HEK293 (cell line): ENCODE results near the gene RINL.

Experiments used
- CTCF ChIA-PET: fragments of 350-600 bp; formaldehyde crosslinking; extraction: SDS; loops from one replicate; lab custom pipeline; 2021; ENCODE audit warnings: antibody characterized with exemption; lab: Yijun Ruan, JAX
- POLR2A ChIA-PET: fragments of 300-600 bp; formaldehyde crosslinking; extraction: SDS; loops from one replicate; lab custom pipeline; 2020; ENCODE audit warnings: antibody characterized with exemption, inconsistent platforms; lab: Yijun Ruan, JAX
- H3K27ac ChIP-seq: fragments of 200-500 bp; sonication (Bioruptor generic); 2 replicates; pipeline ENCODE4 v1.5.1; 2014; ENCODE audit warnings: low read depth, low read length, control low read depth, inconsistent platforms; ENCODE audit errors: extremely low read depth
- H3K36me3 ChIP-seq, 2 experiments: fragments of 200-500 bp in 1 of 2; sonication (Bioruptor generic) in 1 of 2; 1 replicate in 1 of 2; 2 replicates in 1 of 2; pipeline ENCODE4 v1.5.1; 2014 to 2017; ENCODE audit warnings: inconsistent platforms in 2 of 2, low read length in 2 of 2; ENCODE audit not compliant: control insufficient read depth in 2 of 2, insufficient read depth in 1 of 2
- H3K4me1 ChIP-seq: fragments of 200-500 bp; sonication (Bioruptor generic); 2 replicates; pipeline ENCODE4 v1.5.1; 2014; ENCODE audit warnings: mild to moderate bottlenecking, low read length, inconsistent platforms; ENCODE audit not compliant: control insufficient read depth, insufficient read depth
- H3K4me3 ChIP-seq: 2 replicates; pipeline ENCODE4 v1.5.1; 2011; ENCODE audit warnings: low read depth, mild to moderate bottlenecking, control low read depth, low read length, moderate library complexity
- H3K9me3 ChIP-seq: fragments of 200-500 bp; sonication (Bioruptor generic); 2 replicates; pipeline ENCODE4 v1.5.1; 2014; ENCODE audit warnings: low read depth, low read length, inconsistent platforms; ENCODE audit not compliant: control insufficient read depth, insufficient read depth
- BCL11A ChIP-seq: fragments of 450-650 bp; formaldehyde crosslinking; IDR thresholded peaks from 2 replicates; pipeline ENCODE4 v1.5.1; 2016; ENCODE audit warnings: low read depth, missing biosample characterization, missing genetic modification characterization
- BCL11B ChIP-seq: fragments of 450-650 bp; formaldehyde crosslinking; IDR thresholded peaks from 2 replicates; pipeline ENCODE4 v1.5.1; 2016; ENCODE audit warnings: low read depth, missing biosample characterization, missing genetic modification characterization
- GLIS1 ChIP-seq: fragments of 450-650 bp; formaldehyde crosslinking; IDR thresholded peaks from 2 replicates; pipeline ENCODE4 v1.5.1; 2016; ENCODE audit warnings: missing biosample characterization, missing genetic modification characterization
- PRDM4 ChIP-seq: fragments of 450-650 bp; formaldehyde crosslinking; IDR thresholded peaks from 2 replicates; pipeline ENCODE4 v1.5.1; 2017; ENCODE audit warnings: missing biosample characterization, missing genetic modification characterization
- TCF7L2 ChIP-seq: IDR thresholded peaks from 2 replicates; pipeline ENCODE4 v1.6.1; 2011; ENCODE audit warnings: low read depth, mild to moderate bottlenecking, inconsistent platforms, low read length, moderate library complexity, borderline replicate concordance
- ZBTB1 ChIP-seq: fragments of 450-650 bp; formaldehyde crosslinking; IDR thresholded peaks from 2 replicates; pipeline ENCODE4 v1.5.1; 2016; ENCODE audit warnings: missing biosample characterization, missing genetic modification characterization
- ZBTB21 ChIP-seq: fragments of 450-650 bp; formaldehyde crosslinking; IDR thresholded peaks from 2 replicates; pipeline ENCODE4 v1.5.1; 2017; ENCODE audit warnings: missing biosample characterization, missing genetic modification characterization
- ZBTB48 ChIP-seq: fragments of 450-650 bp; formaldehyde crosslinking; IDR thresholded peaks from 2 replicates; pipeline ENCODE4 v1.5.1; 2016; ENCODE audit warnings: missing biosample characterization, missing genetic modification characterization
- ZFP37 ChIP-seq: fragments of 450-650 bp; formaldehyde crosslinking; IDR thresholded peaks from 2 replicates; pipeline ENCODE4 v1.5.1; 2016; ENCODE audit warnings: missing biosample characterization, missing genetic modification characterization
- ZNF112 ChIP-seq: fragments of 450-650 bp; formaldehyde crosslinking; IDR thresholded peaks from 2 replicates; pipeline ENCODE4 v1.5.0; 2017; ENCODE audit warnings: missing biosample characterization, missing genetic modification characterization
- ZNF138 ChIP-seq: fragments of 450-650 bp; formaldehyde crosslinking; IDR thresholded peaks from 2 replicates; pipeline ENCODE4 v1.5.1; 2016; ENCODE audit warnings: missing biosample characterization, missing genetic modification characterization, borderline replicate concordance
- ZNF2 ChIP-seq: fragments of 450-650 bp; formaldehyde crosslinking; IDR thresholded peaks from 2 replicates; pipeline ENCODE4 v1.5.1; 2016; ENCODE audit warnings: missing biosample characterization, missing genetic modification characterization
- ZNF23 ChIP-seq: fragments of 450-650 bp; formaldehyde crosslinking; IDR thresholded peaks from 2 replicates; pipeline ENCODE4 v1.5.1; 2016; ENCODE audit warnings: missing biosample characterization, missing genetic modification characterization, borderline replicate concordance
- ZNF274 ChIP-seq, 2 experiments: fragments of 200-500 bp in 1 of 2; fragments of 450-650 bp in 1 of 2; sonication (Bioruptor generic) in 1 of 2; formaldehyde crosslinking in 1 of 2; IDR thresholded peaks; 2 replicates each; pipeline versions ENCODE4 v1.5.1 to v1.6.1; 2014 to 2016; ENCODE audit warnings: borderline replicate concordance in 1 of 2, inconsistent platforms in 1 of 2, low read length in 1 of 2, missing biosample characterization in 1 of 2, missing genetic modification characterization in 1 of 2
- ZNF324 ChIP-seq: fragments of 450-650 bp; formaldehyde crosslinking; IDR thresholded peaks from 2 replicates; pipeline ENCODE4 v1.5.1; 2016; ENCODE audit warnings: missing biosample characterization, missing genetic modification characterization
- ZNF473 ChIP-seq: fragments of 450-650 bp; formaldehyde crosslinking; IDR thresholded peaks from 2 replicates; pipeline ENCODE4 v1.5.1; 2017; ENCODE audit warnings: missing biosample characterization, missing genetic modification characterization
- ZNF501 ChIP-seq: fragments of 450-650 bp; formaldehyde crosslinking; IDR thresholded peaks from 2 replicates; pipeline ENCODE4 v1.5.1; 2016; ENCODE audit warnings: missing biosample characterization, missing genetic modification characterization
- ZNF514 ChIP-seq: fragments of 450-650 bp; formaldehyde crosslinking; IDR thresholded peaks from 2 replicates; pipeline ENCODE4 v1.5.1; 2016; ENCODE audit warnings: missing biosample characterization, missing genetic modification characterization
- ZNF544 ChIP-seq: fragments of 450-650 bp; formaldehyde crosslinking; IDR thresholded peaks from 2 replicates; pipeline ENCODE4 v1.5.0; 2017; ENCODE audit warnings: missing biosample characterization, missing genetic modification characterization
- ZNF580 ChIP-seq: fragments of 450-650 bp; formaldehyde crosslinking; IDR thresholded peaks from 2 replicates; pipeline ENCODE4 v1.5.1; 2016; ENCODE audit warnings: missing biosample characterization, missing genetic modification characterization
- ZNF610 ChIP-seq: fragments of 450-650 bp; formaldehyde crosslinking; IDR thresholded peaks from 2 replicates; pipeline ENCODE4 v1.5.1; 2016; ENCODE audit warnings: missing biosample characterization, missing genetic modification characterization, borderline replicate concordance
- ZNF629 ChIP-seq: fragments of 450-650 bp; formaldehyde crosslinking; IDR thresholded peaks from 2 replicates; pipeline ENCODE4 v1.5.1; 2017; ENCODE audit warnings: missing biosample characterization, missing genetic modification characterization
- ZNF639 ChIP-seq: fragments of 450-650 bp; formaldehyde crosslinking; IDR thresholded peaks from 2 replicates; pipeline ENCODE4 v1.5.1; 2016; ENCODE audit warnings: missing biosample characterization, missing genetic modification characterization
- ZNF660 ChIP-seq: fragments of 450-650 bp; IDR thresholded peaks from 2 replicates; pipeline ENCODE4 v1.5.1; 2018; ENCODE audit warnings: missing biosample characterization, mild to moderate bottlenecking, missing genetic modification characterization
- ZNF791 ChIP-seq: fragments of 450-650 bp; formaldehyde crosslinking; IDR thresholded peaks from 2 replicates; pipeline ENCODE4 v1.5.1; 2016; ENCODE audit warnings: missing biosample characterization, missing genetic modification characterization
- TF ChIP-seq, protein P1 (sequence below): fragments of 450-650 bp; formaldehyde crosslinking; IDR thresholded peaks from 2 replicates; pipeline ENCODE4 v1.5.1; 2016; ENCODE audit warnings: missing biosample characterization, missing genetic modification characterization
- TF ChIP-seq, protein P2 (sequence below): fragments of 450-650 bp; formaldehyde crosslinking; IDR thresholded peaks from 2 replicates; pipeline ENCODE4 v1.5.0; 2017; ENCODE audit warnings: missing biosample characterization, missing genetic modification characterization, borderline replicate concordance

RINL gene

DNA sequence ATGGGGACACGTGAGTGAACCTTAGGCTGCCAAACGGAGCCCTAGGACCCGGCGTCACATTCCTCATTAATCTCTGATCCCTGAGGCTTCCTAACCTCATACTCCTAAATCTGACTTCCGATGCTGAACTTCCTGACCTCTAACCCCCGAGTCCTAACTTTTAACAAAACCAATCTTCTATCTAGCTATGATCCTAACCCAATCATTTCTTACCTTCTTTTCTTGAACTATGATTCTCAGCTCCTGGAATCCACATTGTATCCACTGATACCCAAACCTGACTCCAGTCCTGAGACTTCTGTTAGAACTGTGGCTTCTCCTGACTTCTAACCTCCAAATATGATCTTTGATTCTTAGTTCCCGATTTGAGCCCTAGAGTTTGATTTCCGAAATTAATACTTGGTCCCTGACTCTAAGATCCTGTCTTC lies 22.1 kb upstream of the RINL start (continued):
- TF ChIP-seq ZNF112 (tag by site-specific recombination) (no peak), ZNF639 (tag by site-specific recombination) (peak; percentile 45; the same call in 1 of the 2 replicates), ZBTB48 (tag by site-specific recombination) (peak; percentile 100), ZNF660 (tag by site-specific recombination) (0 out of 2 replicates have a peak, but pooled peaks have one; percentile 60), BCL11A (tag by site-specific recombination) (peak; percentile 85; the same call in 1 of the 2 replicates), ZBTB21 (tag by site-specific recombination) (peak; percentile 84), ZNF23 (tag by site-specific recombination) (0 out of 2 replicates have a peak, but pooled peaks have one; percentile 44), ZNF324 (peak; percentile 2; the same call in 1 of the 2 replicates), ZNF580 (peak; percentile 2; the same call in 1 of the 2 replicates)

DNA sequence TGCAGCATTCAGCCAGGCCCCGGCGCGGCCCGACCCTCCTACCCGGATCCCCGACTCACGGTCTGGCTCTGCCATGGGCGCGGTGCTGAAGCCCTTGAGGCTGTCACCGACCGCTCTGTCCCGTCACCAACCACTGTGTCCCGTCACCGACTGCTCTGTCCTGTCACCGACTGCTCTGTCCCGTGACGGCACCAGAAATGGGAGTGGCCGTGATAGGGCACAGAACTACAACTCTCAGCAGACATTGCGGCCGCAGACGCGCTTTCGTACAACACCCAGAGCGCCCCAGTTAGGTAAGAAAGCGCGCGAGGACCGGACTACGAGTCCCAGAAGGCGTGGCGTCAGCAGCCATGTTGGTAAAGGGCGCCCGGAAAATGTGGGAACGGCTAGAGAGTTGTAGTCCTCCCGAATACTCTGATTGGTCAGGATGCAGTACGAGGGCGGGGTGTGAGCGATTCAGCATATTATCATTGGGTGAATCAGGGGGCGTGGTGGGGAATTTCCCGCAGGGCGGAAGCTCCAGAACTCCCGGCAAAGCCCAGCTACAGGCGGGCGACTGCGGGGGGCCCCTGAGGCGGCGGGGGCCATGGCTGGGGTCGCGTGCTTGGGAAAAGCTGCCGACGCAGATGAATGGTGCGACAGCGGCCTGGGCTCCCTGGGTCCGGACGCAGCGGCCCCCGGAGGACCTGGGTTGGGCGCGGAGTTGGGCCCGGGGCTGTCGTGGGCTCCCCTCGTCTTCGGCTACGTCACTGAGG lies 21.5 kb upstream of the RINL start, which contains the start of the genes NFKBIB and SIRT2:
Gene NFKBIB (plus strand): TSS at position 523 of the 755 bp plus-strand sequence. CDS start 64 bp downstream, at position 587.
Gene SIRT2 (minus strand): TSS at position 172 of the 755 bp plus-strand sequence. CDS start 97 bp downstream, at position 75.
- CTCF ChIA-PET = interaction anchor here (0.7 to 4.0 kb wide), 8 partner anchors 12 to 596 kb away, joined by 3 to 63 read pairs (median 3); partner anchors contain the start of genes MRPS12 and SARS2
- POLR2A ChIA-PET = interaction anchor here (0.6 to 2.4 kb wide), 22 partner anchors 9 to 512 kb away, joined by 3 to 29 read pairs (median 6); partner anchors contain the start of genes ACTN4, CCER2, ECH1 and EIF3K
- peak; percentile 99 for TF ChIP-seq GLIS1 (tag by site-specific recombination)
- TF ChIP-seq, protein P1, sequence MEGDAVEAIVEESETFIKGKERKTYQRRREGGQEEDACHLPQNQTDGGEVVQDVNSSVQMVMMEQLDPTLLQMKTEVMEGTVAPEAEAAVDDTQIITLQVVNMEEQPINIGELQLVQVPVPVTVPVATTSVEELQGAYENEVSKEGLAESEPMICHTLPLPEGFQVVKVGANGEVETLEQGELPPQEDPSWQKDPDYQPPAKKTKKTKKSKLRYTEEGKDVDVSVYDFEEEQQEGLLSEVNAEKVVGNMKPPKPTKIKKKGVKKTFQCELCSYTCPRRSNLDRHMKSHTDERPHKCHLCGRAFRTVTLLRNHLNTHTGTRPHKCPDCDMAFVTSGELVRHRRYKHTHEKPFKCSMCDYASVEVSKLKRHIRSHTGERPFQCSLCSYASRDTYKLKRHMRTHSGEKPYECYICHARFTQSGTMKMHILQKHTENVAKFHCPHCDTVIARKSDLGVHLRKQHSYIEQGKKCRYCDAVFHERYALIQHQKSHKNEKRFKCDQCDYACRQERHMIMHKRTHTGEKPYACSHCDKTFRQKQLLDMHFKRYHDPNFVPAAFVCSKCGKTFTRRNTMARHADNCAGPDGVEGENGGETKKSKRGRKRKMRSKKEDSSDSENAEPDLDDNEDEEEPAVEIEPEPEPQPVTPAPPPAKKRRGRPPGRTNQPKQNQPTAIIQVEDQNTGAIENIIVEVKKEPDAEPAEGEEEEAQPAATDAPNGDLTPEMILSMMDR (tag by site-specific recombination) = peak; percentile 59; the same call in 1 of the 2 replicates
- no peak for TF ChIP-seq ZNF473 (tag by site-specific recombination)
- TF ChIP-seq ZNF791 (tag by site-specific recombination) = no peak
- no peak for TF ChIP-seq ZNF544 (tag by site-specific recombination)
- TF ChIP-seq PRDM4 (tag by site-specific recombination) = peak; percentile 13; the same call in 1 of the 2 replicates
- peak; percentile 99 for TF ChIP-seq ZNF629
- TF ChIP-seq, protein P2, sequence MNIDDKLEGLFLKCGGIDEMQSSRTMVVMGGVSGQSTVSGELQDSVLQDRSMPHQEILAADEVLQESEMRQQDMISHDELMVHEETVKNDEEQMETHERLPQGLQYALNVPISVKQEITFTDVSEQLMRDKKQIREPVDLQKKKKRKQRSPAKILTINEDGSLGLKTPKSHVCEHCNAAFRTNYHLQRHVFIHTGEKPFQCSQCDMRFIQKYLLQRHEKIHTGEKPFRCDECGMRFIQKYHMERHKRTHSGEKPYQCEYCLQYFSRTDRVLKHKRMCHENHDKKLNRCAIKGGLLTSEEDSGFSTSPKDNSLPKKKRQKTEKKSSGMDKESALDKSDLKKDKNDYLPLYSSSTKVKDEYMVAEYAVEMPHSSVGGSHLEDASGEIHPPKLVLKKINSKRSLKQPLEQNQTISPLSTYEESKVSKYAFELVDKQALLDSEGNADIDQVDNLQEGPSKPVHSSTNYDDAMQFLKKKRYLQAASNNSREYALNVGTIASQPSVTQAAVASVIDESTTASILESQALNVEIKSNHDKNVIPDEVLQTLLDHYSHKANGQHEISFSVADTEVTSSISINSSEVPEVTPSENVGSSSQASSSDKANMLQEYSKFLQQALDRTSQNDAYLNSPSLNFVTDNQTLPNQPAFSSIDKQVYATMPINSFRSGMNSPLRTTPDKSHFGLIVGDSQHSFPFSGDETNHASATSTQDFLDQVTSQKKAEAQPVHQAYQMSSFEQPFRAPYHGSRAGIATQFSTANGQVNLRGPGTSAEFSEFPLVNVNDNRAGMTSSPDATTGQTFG (tag by site-specific recombination) = no peak
- TF ChIP-seq ZBTB48 (tag by site-specific recombination) = no peak; the same call in none of the 2 replicates
- TF ChIP-seq ZNF514 (tag by site-specific recombination) = no peak
- no peak for TF ChIP-seq ZNF274 (IDR thresholded peaks at IDR 0.05; ENCODE audit: low read length)
- TF ChIP-seq ZNF274 (tag by site-specific recombination; IDR thresholded peaks at IDR 0.05; ENCODE audit: borderline replicate concordance) = no peak
- TF ChIP-seq ZNF138 (tag by site-specific recombination) = no peak
- TF ChIP-seq ZNF501 (tag by site-specific recombination) = peak; percentile 87
- TF ChIP-seq ZBTB1 (tag by site-specific recombination) = no peak
- TF ChIP-seq ZFP37 (tag by site-specific recombination) = peak; percentile 91; the same call in 1 of the 2 replicates
- no peak for TF ChIP-seq ZNF23 (tag by site-specific recombination)
- TF ChIP-seq ZNF610 (tag by site-specific recombination) = peak; percentile 19
- TF ChIP-seq BCL11B (tag by site-specific recombination) = no peak
- peak; percentile 92 for TF ChIP-seq ZNF2 (tag by site-specific recombination)
- TF ChIP-seq TCF7L2 = no peak

More for the DNA sequence above, 21.5 kb upstream of the RINL start, which contains the start of the genes NFKBIB and SIRT2:
- H3K4me3 ChIP-seq = peak within 1 kb of the TSS; percentile 58
- peaks cover 3% of the 10 kb centered on the region; the same call in 1 of the 2 replicates for H3K9me3 ChIP-seq
- peaks cover 21% of the 10 kb centered on the region for H3K4me1 ChIP-seq
- H3K36me3 ChIP-seq = peaks cover 6 to 21% of the 10 kb centered on the region in 2 experiments
- H3K27ac ChIP-seq = peak within 1 kb of the TSS; percentile 85
